Loucy (cell line): ENCODE measurements around the gene MBLAC1.

Experiments used
- H2AFZ ChIP-seq: fragments of 200-600 bp; sonication (generic); 2 replicates; pipeline ENCODE4 v1.6.0; 2016; ENCODE audit warnings: antibody characterized with exemption, mild to moderate bottlenecking, low read length, moderate library complexity
- H3F3A ChIP-seq: fragments of 200-600 bp; 2 replicates; pipeline ENCODE4 v1.6.0; 2016; ENCODE audit warnings: antibody characterized with exemption, low read depth, mild to moderate bottlenecking
- H3K27me3 ChIP-seq: fragments of 200-600 bp; sonication (generic); 2 replicates; pipeline ENCODE4 v1.6.1; 2014; ENCODE audit warnings: low read length, mild to moderate bottlenecking; ENCODE audit not compliant: insufficient read depth, poor library complexity, severe bottlenecking
- H3K36me3 ChIP-seq: fragments of 200-600 bp; sonication (generic); 2 replicates; pipeline ENCODE4 v1.6.1; 2016; ENCODE audit warnings: low read length; ENCODE audit not compliant: insufficient read depth
- H3K4me1 ChIP-seq: fragments of 200-600 bp; sonication (generic); 2 replicates; pipeline ENCODE4 v1.5.1; 2014; ENCODE audit warnings: low read length, mild to moderate bottlenecking; ENCODE audit not compliant: insufficient read depth, poor library complexity, severe bottlenecking
- H3K4me2 ChIP-seq: fragments of 200-600 bp; sonication (generic); 2 replicates; pipeline ENCODE4 v1.6.0; 2014; ENCODE audit warnings: antibody characterized with exemption, low read length, low read depth, mild to moderate bottlenecking; ENCODE audit not compliant: poor library complexity, severe bottlenecking
- H3K4me3 ChIP-seq: fragments of 200-600 bp; sonication (generic); 2 replicates; pipeline ENCODE4 v1.5.1; 2014; ENCODE audit warnings: low read length, mild to moderate bottlenecking, mixed read lengths; ENCODE audit not compliant: poor library complexity, severe bottlenecking
- H3K79me2 ChIP-seq: fragments of 200-600 bp; sonication (generic); 2 replicates; pipeline ENCODE4 v1.6.1; 2014; ENCODE audit warnings: low read length; ENCODE audit not compliant: insufficient read depth
- H3K9ac ChIP-seq: fragments of 200-600 bp; sonication (generic); 2 replicates; pipeline ENCODE4 v1.6.0; 2014; ENCODE audit warnings: mild to moderate bottlenecking, low read depth, low read length, moderate library complexity; ENCODE audit not compliant: poor library complexity, severe bottlenecking
- H3K9me2 ChIP-seq: fragments of 200-600 bp; sonication (generic); replicated peaks from 2 replicates; pipeline ENCODE4 v1.6.1; 2016; ENCODE audit warnings: low read depth, low read length, mixed read lengths
- H3K9me3 ChIP-seq: fragments of 200-600 bp; sonication (generic); 2 replicates; pipeline ENCODE4 v1.6.1; 2014; ENCODE audit warnings: mild to moderate bottlenecking, antibody characterized with exemption, low read length, low read depth; ENCODE audit not compliant: insufficient read depth
- H4K20me1 ChIP-seq: fragments of 200-600 bp; sonication (generic); 2 replicates; pipeline ENCODE4 v1.6.0; 2014; ENCODE audit warnings: antibody characterized with exemption, low read length, mild to moderate bottlenecking; ENCODE audit not compliant: insufficient read depth, poor library complexity, severe bottlenecking
- EZH2phosphoT487 ChIP-seq: fragments of 200-600 bp; IDR thresholded peaks from 2 replicates; pipeline ENCODE4 v1.6.1; 2018; ENCODE audit warnings: antibody characterized with exemption, mild to moderate bottlenecking, moderate library complexity, borderline replicate concordance
- TF ChIP-seq, protein P1 (sequence below): fragments of 200-600 bp; sonication (generic); conservative IDR thresholded peaks from 2 replicates; pipeline ENCODE4 v1.5.1; 2014; ENCODE audit warnings: mild to moderate bottlenecking, antibody characterized with exemption, low read length

MBLAC1 gene

DNA sequence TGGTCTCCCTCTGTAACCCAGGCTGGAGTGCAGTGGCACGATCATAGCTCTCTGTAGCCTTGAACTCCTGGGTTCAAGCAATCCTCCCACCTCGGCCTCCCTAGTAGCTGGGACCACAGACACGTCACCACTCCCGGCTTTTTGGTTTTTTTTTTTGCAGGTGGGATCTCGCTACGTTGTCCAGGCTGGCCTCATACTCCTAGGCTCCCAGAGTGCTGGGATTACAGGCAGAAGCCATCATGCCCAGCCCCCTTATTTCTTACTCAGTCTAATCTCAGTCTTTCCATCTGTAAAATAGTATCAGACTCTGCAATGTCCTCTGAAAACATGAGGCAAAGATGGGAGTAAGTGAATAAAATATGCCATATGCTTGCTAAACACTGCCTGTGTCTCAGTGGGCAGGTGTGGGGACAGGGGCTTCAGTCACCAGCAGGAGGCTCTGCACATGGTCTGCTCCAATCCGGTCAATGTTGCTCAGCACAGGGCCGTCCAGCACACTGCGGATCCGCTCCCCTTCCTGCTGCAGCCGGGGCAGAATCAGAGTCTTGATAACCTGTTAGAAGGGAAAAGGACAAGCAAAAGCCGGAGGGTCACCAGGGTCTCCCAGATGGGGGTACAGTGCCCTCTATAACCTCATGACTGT lies 17.1 kb upstream of the MBLAC1 start:
- TF ChIP-seq, protein P1, sequence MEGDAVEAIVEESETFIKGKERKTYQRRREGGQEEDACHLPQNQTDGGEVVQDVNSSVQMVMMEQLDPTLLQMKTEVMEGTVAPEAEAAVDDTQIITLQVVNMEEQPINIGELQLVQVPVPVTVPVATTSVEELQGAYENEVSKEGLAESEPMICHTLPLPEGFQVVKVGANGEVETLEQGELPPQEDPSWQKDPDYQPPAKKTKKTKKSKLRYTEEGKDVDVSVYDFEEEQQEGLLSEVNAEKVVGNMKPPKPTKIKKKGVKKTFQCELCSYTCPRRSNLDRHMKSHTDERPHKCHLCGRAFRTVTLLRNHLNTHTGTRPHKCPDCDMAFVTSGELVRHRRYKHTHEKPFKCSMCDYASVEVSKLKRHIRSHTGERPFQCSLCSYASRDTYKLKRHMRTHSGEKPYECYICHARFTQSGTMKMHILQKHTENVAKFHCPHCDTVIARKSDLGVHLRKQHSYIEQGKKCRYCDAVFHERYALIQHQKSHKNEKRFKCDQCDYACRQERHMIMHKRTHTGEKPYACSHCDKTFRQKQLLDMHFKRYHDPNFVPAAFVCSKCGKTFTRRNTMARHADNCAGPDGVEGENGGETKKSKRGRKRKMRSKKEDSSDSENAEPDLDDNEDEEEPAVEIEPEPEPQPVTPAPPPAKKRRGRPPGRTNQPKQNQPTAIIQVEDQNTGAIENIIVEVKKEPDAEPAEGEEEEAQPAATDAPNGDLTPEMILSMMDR, result peak; percentile 36; the same call in 1 of the 2 replicates
- no peak for TF ChIP-seq EZH2phosphoT487
- Histone ChIP-seq H3K4me3 (no peak overlapping the region), H2AFZ (no peak overlapping the region), H4K20me1 (no peaks in the 10 kb centered on the region), H3K79me2 (no peaks in the 10 kb centered on the region), H3K36me3 (peaks cover 19% of the 10 kb centered on the region; the same call in 1 of the 2 replicates), H3K27me3 (no peaks in the 10 kb centered on the region), H3K9me3 (no peaks in the 10 kb centered on the region), H3F3A (no peaks in the 10 kb centered on the region), H3K4me2 (no peak overlapping the region), H3K4me1 (no peaks in the 10 kb centered on the region), H3K9me2 (no peaks in the 10 kb centered on the region), H3K9ac (no peak overlapping the region)

DNA sequence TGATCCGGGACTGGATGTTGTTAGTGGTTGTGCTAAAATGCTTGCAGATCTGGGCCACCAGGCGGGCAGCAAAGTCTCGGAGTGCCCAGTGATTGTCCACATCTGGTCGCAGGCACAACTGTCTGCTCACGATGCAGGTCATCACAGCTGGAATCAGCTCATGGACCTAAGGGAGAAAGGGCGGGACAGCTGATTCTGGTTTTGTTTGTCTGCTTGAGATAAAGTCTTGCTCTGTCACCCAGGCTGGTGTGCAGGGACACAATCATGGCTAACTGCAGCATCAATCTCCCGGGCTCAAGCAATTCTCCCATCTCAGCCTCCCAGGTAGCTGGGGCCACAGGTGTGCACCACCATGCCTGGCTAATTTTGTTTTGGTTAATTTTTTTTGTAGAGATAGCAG lies 15.6 kb upstream of the MBLAC1 start:
- Histone ChIP-seq H2AFZ (no peak overlapping the region), H3K9me2 (no peaks in the 10 kb centered on the region), H3K27me3 (no peaks in the 10 kb centered on the region), H3F3A (no peaks in the 10 kb centered on the region), H3K9me3 (no peaks in the 10 kb centered on the region), H4K20me1 (no peaks in the 10 kb centered on the region), H3K4me1 (no peaks in the 10 kb centered on the region), H3K79me2 (no peaks in the 10 kb centered on the region), H3K4me3 (no peak overlapping the region), H3K9ac (no peak overlapping the region), H3K4me2 (no peak overlapping the region), H3K36me3 (peaks cover 19% of the 10 kb centered on the region; the same call in 1 of the 2 replicates)
- TF ChIP-seq EZH2phosphoT487, result no peak
- TF ChIP-seq, protein P1, result no peak

DNA sequence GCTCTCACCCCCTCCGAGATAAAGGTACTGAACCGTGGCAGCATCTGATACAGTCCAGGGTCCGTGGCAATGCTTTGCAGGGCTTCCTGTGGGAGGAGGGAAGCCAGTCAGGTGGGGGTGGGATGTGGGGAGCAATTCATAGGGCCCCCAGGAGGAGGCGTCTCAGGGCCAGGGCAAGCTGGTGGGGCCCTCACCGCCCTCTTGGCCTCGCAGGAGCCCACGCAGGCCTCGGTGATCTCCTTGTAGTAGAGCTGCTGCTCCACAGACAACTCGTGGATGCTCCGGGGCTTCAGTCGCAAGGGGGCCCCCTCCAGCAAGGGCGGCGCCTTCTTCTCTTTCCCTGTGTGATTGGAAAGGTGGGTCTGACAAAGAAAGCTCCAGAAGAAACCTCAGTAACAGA lies 14.9 kb upstream of the MBLAC1 start:
- TF ChIP-seq, protein P1, result no peak
- TF ChIP-seq EZH2phosphoT487, result no peak
- H3K4me2 ChIP-seq, result no peak overlapping the region
- no peak overlapping the region for H3K9ac ChIP-seq

More for the DNA sequence above, 14.9 kb upstream of the MBLAC1 start:
- no peaks in the 10 kb centered on the region for H3K27me3 ChIP-seq
- no peaks in the 10 kb centered on the region for H3K79me2 ChIP-seq
- H4K20me1 ChIP-seq, result no peaks in the 10 kb centered on the region
- H3K9me2 ChIP-seq, result no peaks in the 10 kb centered on the region
- no peaks in the 10 kb centered on the region for H3F3A ChIP-seq
- no peak overlapping the region for H2AFZ ChIP-seq
- H3K4me1 ChIP-seq, result no peaks in the 10 kb centered on the region
- peaks cover 15% of the 10 kb centered on the region; the same call in 1 of the 2 replicates for H3K36me3 ChIP-seq
- no peaks in the 10 kb centered on the region for H3K9me3 ChIP-seq
- no peak overlapping the region for H3K4me3 ChIP-seq
